Central memory CD8-positive, alpha-beta T cell (primary cell): ENCODE results near the gene AGFG2.
"Not testable (repeated sequence)": the region's sequence is repeated elsewhere in the genome, so short reads cannot be mapped to it uniquely, and the experiment has no call there.

ENCODE experiments used
- ATAC-seq: fragments of 150-1000 bp; cut with Tn5 transposase; replicated peaks from 2 replicates; pipeline ENCODE4 v1.10.0; 2022; ENCODE audit warnings: mild to moderate bottlenecking, moderate FRiP score, moderate number of reproducible peaks; ENCODE audit not compliant: poor library complexity, severe bottlenecking; ENCODE audit errors: extremely low read depth
- DNase-seq, 2 donors: peaks; one replicate each; pipeline ENCODE4 v3.0.0; 2021; ENCODE audit warnings: low spot score in 2 of 2
- H3K27ac Mint-ChIP-seq: one replicate; pipeline ENCODE4 v1.8.0; 2022; ENCODE audit warnings: low read depth, mild to moderate bottlenecking, moderate library complexity, mixed read lengths
- H3K27me3 Mint-ChIP-seq: one replicate; pipeline ENCODE4 v1.8.0; 2022; ENCODE audit warnings: mixed read lengths
- H3K36me3 Mint-ChIP-seq: one replicate; pipeline ENCODE4 v1.8.0; 2022; ENCODE audit warnings: mild to moderate bottlenecking, moderate library complexity, mixed read lengths; ENCODE audit not compliant: insufficient read depth
- H3K4me1 Mint-ChIP-seq: one replicate; pipeline ENCODE4 v1.8.0; 2022; ENCODE audit warnings: mixed read lengths
- H3K4me3 Mint-ChIP-seq: one replicate; pipeline ENCODE4 v1.8.0; 2022; ENCODE audit warnings: mild to moderate bottlenecking, moderate library complexity, mixed read lengths
- H3K9me3 Mint-ChIP-seq: one replicate; pipeline ENCODE4 v1.8.0; 2022; ENCODE audit warnings: mixed read lengths

AGFG2 gene

GRCh38 chr7:100532165-100533022, 6.6 kb upstream of the AGFG2 start:
- ATAC-seq (no peak), DNase-seq (no peak)
- no peak overlapping the region for H3K27ac Mint-ChIP-seq
- H3K36me3 Mint-ChIP-seq, result no peaks in the 10 kb centered on the region
- H3K27me3 Mint-ChIP-seq, result no peaks in the 10 kb centered on the region
- no peak overlapping the region for H3K4me3 Mint-ChIP-seq
- no peaks in the 10 kb centered on the region for H3K4me1 Mint-ChIP-seq
- no peaks in the 10 kb centered on the region for H3K9me3 Mint-ChIP-seq

- H3K4me1 Mint-ChIP-seq, result peaks cover 19% of the 10 kb centered on the region
- DNase-seq, H3K4me3 Mint-ChIP-seq, H3K36me3 Mint-ChIP-seq, H3K27me3 Mint-ChIP-seq, ATAC-seq, H3K27ac Mint-ChIP-seq, H3K9me3 Mint-ChIP-seq: not testable (repeated sequence)
Measured at GRCh38 chr7:100535982-100536381, 3.0 kb upstream of the AGFG2 start.

GRCh38 chr7:100536695-100537094, 2.3 kb upstream of the AGFG2 start:
- not testable (repeated sequence) for H3K36me3 Mint-ChIP-seq, H3K27ac Mint-ChIP-seq, H3K27me3 Mint-ChIP-seq, ATAC-seq, H3K9me3 Mint-ChIP-seq, DNase-seq, H3K4me3 Mint-ChIP-seq
- H3K4me1 Mint-ChIP-seq, result peaks cover 26% of the 10 kb centered on the region

- DNase-seq, result no peak
- no peak for ATAC-seq
Measured at GRCh38 chr7:100538348-100538653, 702 bp upstream of the AGFG2 start.

GRCh38 chr7:100539436-100540006, 518 bp downstream of the AGFG2 start:
- Mint-ChIP-seq H3K27me3 (no peaks in the 10 kb centered on the region), H3K36me3 (peaks cover 11% of the 10 kb centered on the region), H3K4me1 (peaks cover 54% of the 10 kb centered on the region), H3K27ac (peak overlapping the region; percentile 90), H3K4me3 (peak overlapping the region; percentile 94), H3K9me3 (no peaks in the 10 kb centered on the region)
- ATAC-seq (no peak), DNase-seq (no peak)

More at GRCh38 chr7:100538348-100538653, 702 bp upstream of the AGFG2 start:
- H3K4me3 Mint-ChIP-seq, result peak overlapping the region; percentile 94
- H3K4me1 Mint-ChIP-seq, result peaks cover 41% of the 10 kb centered on the region
- H3K9me3 Mint-ChIP-seq, result no peaks in the 10 kb centered on the region
- H3K27ac Mint-ChIP-seq, result peak overlapping the region; percentile 90
- H3K36me3 Mint-ChIP-seq, result peaks cover 11% of the 10 kb centered on the region
- no peaks in the 10 kb centered on the region for H3K27me3 Mint-ChIP-seq

- ATAC-seq, result no peak
- H3K36me3 Mint-ChIP-seq, result peaks cover 11% of the 10 kb centered on the region
- H3K27ac Mint-ChIP-seq, result peak overlapping the region; percentile 90
- no peaks in the 10 kb centered on the region for H3K9me3 Mint-ChIP-seq
- peaks cover 60% of the 10 kb centered on the region for H3K4me1 Mint-ChIP-seq
- DNase-seq, result no peak
- H3K27me3 Mint-ChIP-seq, result no peaks in the 10 kb centered on the region
- H3K4me3 Mint-ChIP-seq, result peak overlapping the region; percentile 94
Measured at GRCh38 chr7:100540073-100540723, 1.2 kb downstream of the AGFG2 start.

- peak overlapping the region; percentile 94 for H3K4me3 Mint-ChIP-seq
- peaks cover 14% of the 10 kb centered on the region for H3K36me3 Mint-ChIP-seq
- H3K27ac Mint-ChIP-seq, ATAC-seq, H3K9me3 Mint-ChIP-seq, H3K27me3 Mint-ChIP-seq, DNase-seq: not testable (repeated sequence)
- H3K4me1 Mint-ChIP-seq, result peaks cover 71% of the 10 kb centered on the region
Measured at GRCh38 chr7:100541309-100541708, 2.3 kb downstream of the AGFG2 start.

GRCh38 chr7:100543586-100543985, 4.6 kb downstream of the AGFG2 start:
- Mint-ChIP-seq H3K36me3 (peaks cover 19% of the 10 kb centered on the region), H3K27me3 (no peaks in the 10 kb centered on the region), H3K4me3 (peak overlapping the region; percentile 94), H3K4me1 (peaks cover 87% of the 10 kb centered on the region), H3K27ac (peak overlapping the region; percentile 93), H3K9me3 (no peaks in the 10 kb centered on the region)
- ATAC-seq (no peak), DNase-seq (no peak)

- Mint-ChIP-seq H3K27me3 (no peaks in the 10 kb centered on the region), H3K9me3 (no peaks in the 10 kb centered on the region), H3K36me3 (peaks cover 13% of the 10 kb centered on the region), H3K4me1 (peaks cover 86% of the 10 kb centered on the region), H3K4me3 (peak overlapping the region; percentile 94), H3K27ac (peak overlapping the region; percentile 93)
- ATAC-seq, result no peak
- no peak for DNase-seq
Measured at GRCh38 chr7:100544386-100544785, 5.4 kb downstream of the AGFG2 start.

GRCh38 chr7:100544967-100545359, 6.0 kb downstream of the AGFG2 start:
- DNase-seq, result no peak
- H3K4me3 Mint-ChIP-seq, result peak overlapping the region; percentile 94
- H3K27ac Mint-ChIP-seq, result peak overlapping the region; percentile 93
- H3K27me3 Mint-ChIP-seq, result no peaks in the 10 kb centered on the region
- ATAC-seq, result no peak
- no peaks in the 10 kb centered on the region for H3K9me3 Mint-ChIP-seq
- H3K36me3 Mint-ChIP-seq, result peaks cover 17% of the 10 kb centered on the region
- H3K4me1 Mint-ChIP-seq, result peaks cover 84% of the 10 kb centered on the region

- Mint-ChIP-seq H3K9me3 (no peaks in the 10 kb centered on the region), H3K36me3 (peaks cover 21% of the 10 kb centered on the region), H3K4me1 (peaks cover 90% of the 10 kb centered on the region), H3K27ac (peak overlapping the region; percentile 93), H3K4me3 (peak overlapping the region; percentile 94), H3K27me3 (no peaks in the 10 kb centered on the region)
- peak; percentile 37 for ATAC-seq
- DNase-seq, result no peak
Measured at GRCh38 chr7:100545360-100546128, 6.5 kb downstream of the AGFG2 start.

GRCh38 chr7:100546129-100546925, 7.3 kb downstream of the AGFG2 start:
- Mint-ChIP-seq H3K9me3 (no peaks in the 10 kb centered on the region), H3K4me3 (peak overlapping the region; percentile 94), H3K27me3 (no peaks in the 10 kb centered on the region), H3K27ac (peak overlapping the region; percentile 93), H3K36me3 (peaks cover 23% of the 10 kb centered on the region), H3K4me1 (peaks cover 88% of the 10 kb centered on the region)
- ATAC-seq, result peak; percentile 84
- DNase-seq, result peak in 1 of 2 donors; percentile 38
